Heart left ventricle (tissue), 13 donors: ENCODE data around the gene SHC4.

Source experiments
- POLR2A ChIP-seq, 2 donors: fragments of 450-650 bp; IDR thresholded peaks; one replicate each; pipeline ENCODE4 v1.6.1; 2017; ENCODE audit warnings: antibody characterized with exemption in 2 of 2, mild to moderate bottlenecking in 2 of 2, moderate library complexity in 2 of 2
- TF ChIP-seq, protein P1 (sequence below), 12 donors: fragments of 200-600 bp; sonication (generic) in 4 of 12; IDR thresholded peaks; one replicate each; pipeline versions ENCODE4 v1.5.0 to v1.8.0; 2018 to 2022; ENCODE audit warnings: antibody characterized with exemption in 12 of 12, mild to moderate bottlenecking in 5 of 12
- donor health status: ischemic (EF 13 %, LVEDD 7.1; RV severe dilation, severe dysfunction).
- donor health status: DM: no; HTN: yes; CAD: no.
- donor health status: DM: no; HTN: no; CAD: no.
- donor health status: ischemic (EF 25% LVEDD 6.9; RV normal size, moderate dysfunction).
- donor health status: ischemic (EF 25% LVEDD 5.7; RV mildly dilated, moderate dysfunction).
- donor health status: ischemic (EF 35%, LVEDD 5.7; RV mildly dilated, moderate dysfunction).
- donor health status: nonischemic (EF 11% LVEDD 7.7; RV severe dilation, severe dysfunction).
- donor health status: DM: yes; HTN: yes; CAD: no.
- donor health status: PGD.
- donor health status: ischemic (EF 29% LVEDD 5.4; RV normal size, mild dysfunction).
- donor health status: nonischemic (EF 23%, LVEDD 6.1; RV moderate dilation, normal function).

DNA sequence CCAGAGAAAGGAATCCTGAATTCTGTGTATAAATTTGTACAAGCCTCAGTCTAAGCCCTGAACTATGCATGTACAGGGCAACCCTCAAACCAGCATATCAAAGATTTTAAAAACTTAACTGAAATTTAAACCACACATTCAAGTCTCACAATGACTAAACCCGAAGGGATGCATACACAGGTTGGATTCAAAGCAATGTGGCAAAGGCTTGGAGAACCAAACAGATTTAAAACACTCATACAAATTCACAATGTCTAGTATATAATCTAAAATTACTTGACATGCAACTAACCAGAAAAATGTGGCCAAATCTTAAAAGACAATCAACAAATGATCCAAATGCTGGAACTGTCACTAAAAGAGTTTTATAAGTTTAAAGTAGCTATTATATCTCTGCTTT, 189.2 kb downstream of the SHC4 start:
- TF ChIP-seq POLR2A (IDR thresholded peaks at IDR 0.05), result no peak
- TF ChIP-seq, protein P1, sequence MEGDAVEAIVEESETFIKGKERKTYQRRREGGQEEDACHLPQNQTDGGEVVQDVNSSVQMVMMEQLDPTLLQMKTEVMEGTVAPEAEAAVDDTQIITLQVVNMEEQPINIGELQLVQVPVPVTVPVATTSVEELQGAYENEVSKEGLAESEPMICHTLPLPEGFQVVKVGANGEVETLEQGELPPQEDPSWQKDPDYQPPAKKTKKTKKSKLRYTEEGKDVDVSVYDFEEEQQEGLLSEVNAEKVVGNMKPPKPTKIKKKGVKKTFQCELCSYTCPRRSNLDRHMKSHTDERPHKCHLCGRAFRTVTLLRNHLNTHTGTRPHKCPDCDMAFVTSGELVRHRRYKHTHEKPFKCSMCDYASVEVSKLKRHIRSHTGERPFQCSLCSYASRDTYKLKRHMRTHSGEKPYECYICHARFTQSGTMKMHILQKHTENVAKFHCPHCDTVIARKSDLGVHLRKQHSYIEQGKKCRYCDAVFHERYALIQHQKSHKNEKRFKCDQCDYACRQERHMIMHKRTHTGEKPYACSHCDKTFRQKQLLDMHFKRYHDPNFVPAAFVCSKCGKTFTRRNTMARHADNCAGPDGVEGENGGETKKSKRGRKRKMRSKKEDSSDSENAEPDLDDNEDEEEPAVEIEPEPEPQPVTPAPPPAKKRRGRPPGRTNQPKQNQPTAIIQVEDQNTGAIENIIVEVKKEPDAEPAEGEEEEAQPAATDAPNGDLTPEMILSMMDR (IDR thresholded peaks at IDR 0.05), result no peak
